T-cell (primary cell): ENCODE results near the gene PLVAP. TPM values are rescaled to one million over a fixed set of nuclear protein-coding genes. Genes with fewer than 3 reads are reported as not detected.
A peak's percentile ranks its signal among the peaks of the same experiment; 100 is the strongest.

ENCODE experiments used
- ATAC-seq, 4 experiments: fragments of 200-7000 bp in 3 of 4; fragments of 150-1000 bp in 1 of 4; cut with Tn5 transposase; replicated peaks in 1 of 4; 1 replicate in 3 of 4; 2 replicates in 1 of 4; pipeline ENCODE4 v1.10.0; 2021; ENCODE audit warnings: moderate library complexity in 3 of 4, mild to moderate bottlenecking in 2 of 4, moderate number of reproducible peaks in 1 of 4
- CTCF ChIA-PET, 2 donors: fragments of 300-600 bp; sonication (Branson Sonifier 250); formaldehyde crosslinking; loops; one replicate each; lab custom pipeline; 2022; ENCODE audit warnings: antibody characterized with exemption in 2 of 2; lab: Charles Lee
- POLR2A ChIA-PET, 2 donors: fragments of 300-600 bp; sonication (Branson Sonifier 250); formaldehyde crosslinking; loops; one replicate each; lab custom pipeline; 2022; ENCODE audit warnings: antibody characterized with exemption in 2 of 2; lab: Charles Lee
- DNase-seq, 35 experiments: peaks; one replicate each; pipeline versions ENCODE4 v3.0.0 to v3.0.0-alpha.2; 2013 to 2023
- H3K27ac ChIP-seq: one replicate; pipeline ENCODE4 v1.5.1; 2013; ENCODE audit warnings: low read length
- H3K27me3 ChIP-seq, 2 experiments: replicated peaks in 1 of 2; 1 replicate in 1 of 2; 2 replicates in 1 of 2; pipeline versions ENCODE4 v1.6.1 to v1.7.0; 2013; ENCODE audit warnings: low read length in 1 of 2, mixed read lengths in 1 of 2; ENCODE audit not compliant: control insufficient read depth in 2 of 2, insufficient read depth in 2 of 2; ENCODE audit errors: extremely low read depth in 1 of 2
- H3K36me3 ChIP-seq, 2 donors: 1 replicate in 1 of 2; 2 replicates in 1 of 2; pipeline versions ENCODE4 v1.6.1 to v1.7.0; 2013; ENCODE audit warnings: low read length in 1 of 2; ENCODE audit not compliant: control insufficient read depth in 2 of 2, insufficient read depth in 1 of 2; ENCODE audit errors: extremely low read depth in 1 of 2
- H3K4me1 ChIP-seq, 2 experiments: 1 replicate in 1 of 2; 2 replicates in 1 of 2; pipeline versions ENCODE4 v1.6.1 to v1.7.0; 2013; ENCODE audit warnings: low read length in 2 of 2, mixed read lengths in 1 of 2; ENCODE audit not compliant: insufficient read depth in 2 of 2, control insufficient read depth in 1 of 2; ENCODE audit errors: extremely low read depth in 1 of 2
- H3K4me3 ChIP-seq, 2 donors: 1 replicate in 1 of 2; 2 replicates in 1 of 2; pipeline versions ENCODE4 v1.5.1 to v1.7.0; 2013; ENCODE audit warnings: mild to moderate bottlenecking in 2 of 2, low read length in 1 of 2, moderate library complexity in 1 of 2; ENCODE audit not compliant: control insufficient read depth in 1 of 2; ENCODE audit errors: extremely low read depth in 1 of 2
- H3K9me3 ChIP-seq: 2 replicates; pipeline ENCODE4 v1.7.0; 2013
- H3K27ac Mint-ChIP-seq, 2 donors: one replicate each; pipeline ENCODE4 v1.8.0; 2020 to 2021; ENCODE audit warnings: mild to moderate bottlenecking in 2 of 2, mixed read lengths in 2 of 2
- H3K27me3 Mint-ChIP-seq, 2 donors: one replicate each; pipeline ENCODE4 v1.8.0; 2021 to 2022; ENCODE audit warnings: mixed read lengths in 2 of 2
- H3K36me3 Mint-ChIP-seq: one replicate; pipeline ENCODE4 v1.8.0; 2021; ENCODE audit warnings: mixed read lengths
- H3K4me1 Mint-ChIP-seq, 3 donors: one replicate each; pipeline ENCODE4 v1.8.0; 2020 to 2022; ENCODE audit warnings: mixed read lengths in 3 of 3, mild to moderate bottlenecking in 1 of 3
- H3K4me3 Mint-ChIP-seq, 3 donors: one replicate each; pipeline ENCODE4 v1.8.0; 2020 to 2022; ENCODE audit warnings: mild to moderate bottlenecking in 3 of 3, mixed read lengths in 3 of 3, moderate library complexity in 3 of 3
- H3K9me3 Mint-ChIP-seq, 3 donors: one replicate each; pipeline ENCODE4 v1.8.0; 2020 to 2022; ENCODE audit warnings: mixed read lengths in 3 of 3
- WGBS: methylation state at CpG from one replicate; pipeline ENCODE4 v1.1.5; 2013; ENCODE audit warnings: missing lambda C conversion rate; ENCODE audit not compliant: insufficient coverage; 5-methylcytosine and 5-hydroxymethylcytosine counted together
- total RNA-seq, 35 experiments: library from RNA in 6 of 35; stranded (reverse) in 6 of 35; fragments of 120-200 nt in 1 of 35; gene quantifications; one replicate each; pipeline versions ENCODE4 v1.2.1 to v1.2.4 and lab custom pipeline; 2013 to 2026

PLVAP gene
- total RNA-seq, 5 donors from 2014 or later (not counting 1 experiment from before 2014, with no cell fraction given) = 0.19 to 0.86 (median 0.48) TPM; not detected in 1

GRCh38 chr19:17334414-17335409 is 42.4 kb downstream of the PLVAP start, which contains the start of gene ANO8:
Gene ANO8, minus strand, starts transcription at chr19:17334855. Its CDS starts 185 bp downstream, at chr19:17334670.
- peak within 1 kb of the TSS; percentile 47 for H3K27ac ChIP-seq
- ATAC-seq (peak; percentile 65 to 69 (median 68)), DNase-seq (peak; percentile 89 to 98 (median 95))
- H3K4me1 Mint-ChIP-seq = peaks cover 42 to 53% (median 49%) of the 10 kb centered on the region in 3 donors
- H3K4me1 ChIP-seq = peaks cover 9 to 61% of the 10 kb centered on the region in 2 experiments
- no peaks in the 10 kb centered on the region for H3K27me3 Mint-ChIP-seq
- peak within 1 kb of the TSS; percentile 80 to 91 for H3K27ac Mint-ChIP-seq
- no peaks in the 10 kb centered on the region for H3K36me3 Mint-ChIP-seq
- H3K4me3 Mint-ChIP-seq = peak within 1 kb of the TSS; percentile 84 to 92 (median 86)
- no peaks in the 10 kb centered on the region for H3K9me3 Mint-ChIP-seq
- H3K27me3 ChIP-seq = peaks cover 0 to 3% of the 10 kb centered on the region in 2 experiments
- ChIA-PET CTCF (interaction anchor here (0.5 to 1.2 kb wide), 3 partner anchors 29 to 525 kb away, joined by 3 to 10 read pairs (median 7); partner anchors contain the start of gene RPL18A (in 1 of the 2)), POLR2A (interaction anchor here (1.1 kb wide), 2 partner anchors 26 to 258 kb away, joined by 3 read pairs; no protein-coding TSS in a partner anchor)
- WGBS = 3% methylated on average over 71 of the region's 86 CpGs
- peaks cover 0 to 4% of the 10 kb centered on the region in 2 donors for H3K36me3 ChIP-seq
- peak within 1 kb of the TSS; percentile 56 to 71 for H3K4me3 ChIP-seq
- H3K9me3 ChIP-seq = no peaks in the 10 kb centered on the region

- no peaks in the 10 kb centered on the region for H3K36me3 Mint-ChIP-seq
- peaks cover 42 to 52% (median 47%) of the 10 kb centered on the region in 3 donors for H3K4me1 Mint-ChIP-seq
- H3K36me3 ChIP-seq = peaks cover 0 to 2% of the 10 kb centered on the region in 2 donors
- peak overlapping the region; percentile 56 to 71 for H3K4me3 ChIP-seq
- H3K27ac Mint-ChIP-seq = peak overlapping the region; percentile 75 to 84
- peak; percentile 14 to 36 (median 30) for ATAC-seq
- H3K9me3 Mint-ChIP-seq = no peaks in the 10 kb centered on the region
- CTCF ChIA-PET = interaction anchor here (0.5 to 1.5 kb wide), 5 partner anchors 25 to 526 kb away, joined by 3 to 10 read pairs (median 5); partner anchors contain the start of genes ABHD8 (in 1 of the 2), DDA1 (in 1 of the 2) and RPL18A (in 1 of the 2)
- H3K4me1 ChIP-seq = peaks cover 9 to 67% of the 10 kb centered on the region in 2 experiments
- POLR2A ChIA-PET = interaction anchor here (0.5 to 0.7 kb wide), 3 partner anchors 9 to 25 kb away, joined by 3 to 4 read pairs (median 3); partner anchors contain the start of gene DDA1 (in 1 of the 2)
- H3K27me3 ChIP-seq = peaks cover 0 to 7% of the 10 kb centered on the region in 2 experiments
- H3K4me3 Mint-ChIP-seq = peak overlapping the region; percentile 84 to 92 (median 86)
- peak; percentile 42 to 77 (median 61) for DNase-seq
- no peaks in the 10 kb centered on the region for H3K27me3 Mint-ChIP-seq
- 36% methylated on average over 52 of the region's 52 CpGs for WGBS
- no peaks in the 10 kb centered on the region for H3K9me3 ChIP-seq
- peak overlapping the region; percentile 19 for H3K27ac ChIP-seq
Observed at GRCh38 chr19:17333611-17334413, 43.3 kb downstream of the PLVAP start.

GRCh38 chr19:17332677-17333581 is 44.2 kb downstream of the PLVAP start:
- peaks cover 7 to 62% of the 10 kb centered on the region in 2 experiments for H3K4me1 ChIP-seq

GRCh38 chr19:17332360-17332676 is 44.8 kb downstream of the PLVAP start:
- Histone ChIP-seq H3K9me3 (no peaks in the 10 kb centered on the region), H3K4me1 (peaks cover 7 to 63% of the 10 kb centered on the region in 2 experiments), H3K27ac (no peak overlapping the region), H3K27me3 (peaks cover 0 to 7% of the 10 kb centered on the region in 2 experiments), H3K36me3 (no peaks in the 10 kb centered on the region), H3K4me3 (no peak overlapping the region)
- peaks cover 35 to 43% (median 38%) of the 10 kb centered on the region in 3 donors for H3K4me1 Mint-ChIP-seq
- WGBS = 89% methylated on average over 8 of the region's 8 CpGs
- POLR2A ChIA-PET = no interaction called here
- H3K4me3 Mint-ChIP-seq = no peak overlapping the region
- H3K27ac Mint-ChIP-seq = no peak overlapping the region
- no peak for ATAC-seq
- no peak for DNase-seq
- no peaks in the 10 kb centered on the region for H3K36me3 Mint-ChIP-seq
- CTCF ChIA-PET = interaction anchor here (0.6 to 1.5 kb wide), 2 partner anchors 29 to 52 kb away, joined by 3 to 13 read pairs; partner anchors contain the start of gene ABHD8 (in 1 of the 2)
- H3K27me3 Mint-ChIP-seq = no peaks in the 10 kb centered on the region
- H3K9me3 Mint-ChIP-seq = no peaks in the 10 kb centered on the region

More at GRCh38 chr19:17332677-17333581, 44.2 kb downstream of the PLVAP start:
- Histone ChIP-seq H3K9me3 (no peaks in the 10 kb centered on the region), H3K27me3 (peaks cover 0 to 7% of the 10 kb centered on the region in 2 experiments), H3K36me3 (no peaks in the 10 kb centered on the region), H3K4me3 (no peak overlapping the region), H3K27ac (no peak overlapping the region)
- Mint-ChIP-seq H3K27ac (peak overlapping the region in 1 of 2 donors; percentile 16), H3K36me3 (no peaks in the 10 kb centered on the region), H3K27me3 (no peaks in the 10 kb centered on the region), H3K4me1 (peaks cover 40 to 44% (median 42%) of the 10 kb centered on the region in 3 donors), H3K4me3 (peak overlapping the region; percentile 41 to 92 (median 51)), H3K9me3 (no peaks in the 10 kb centered on the region)
- DNase-seq (peak in 18 of 35 experiments; percentile 23 to 58 (median 36)), ATAC-seq (no peak)
- CTCF ChIA-PET = interaction anchor here (0.6 to 1.5 kb wide), 3 partner anchors 24 to 52 kb away, joined by 3 to 13 read pairs (median 5); partner anchors contain the start of genes ABHD8 (in 1 of the 2) and DDA1 (in 1 of the 2)
- 95% methylated on average over 35 of the region's 45 CpGs for WGBS
- POLR2A ChIA-PET = interaction anchor here (0.5 to 0.7 kb wide), 4 partner anchors 10 to 280 kb away, joined by 3 to 4 read pairs (median 4); partner anchors contain the start of gene DDA1 (in 1 of the 2)

- Mint-ChIP-seq H3K4me3 (peak overlapping the region in 2 of 3 donors; percentile 51 to 78), H3K4me1 (peaks cover 26 to 38% (median 26%) of the 10 kb centered on the region in 3 donors), H3K36me3 (no peaks in the 10 kb centered on the region), H3K9me3 (no peaks in the 10 kb centered on the region), H3K27me3 (no peaks in the 10 kb centered on the region), H3K27ac (no peak overlapping the region)
- H3K9me3 ChIP-seq = no peaks in the 10 kb centered on the region
- POLR2A ChIA-PET = interaction anchor here in 1 of 2 donors (0.6 to 0.7 kb wide), 2 partner anchors 22 to 744 kb away, joined by 5 to 8 read pairs; no protein-coding TSS in a partner anchor
- peaks cover 0 to 7% of the 10 kb centered on the region in 2 experiments for H3K27me3 ChIP-seq
- ATAC-seq = no peak
- no peak for DNase-seq
- no peak overlapping the region for H3K27ac ChIP-seq
- H3K36me3 ChIP-seq = no peaks in the 10 kb centered on the region
- CTCF ChIA-PET = no interaction called here
- H3K4me3 ChIP-seq = no peak overlapping the region
- WGBS = 86% methylated on average over 12 of the region's 13 CpGs
- H3K4me1 ChIP-seq = peaks cover 7 to 54% of the 10 kb centered on the region in 2 experiments
Observed at GRCh38 chr19:17331045-17331558, 46.0 kb downstream of the PLVAP start.
